Measurements from ENCODE around the gene GMPS.

The GMPS gene

DNA sequence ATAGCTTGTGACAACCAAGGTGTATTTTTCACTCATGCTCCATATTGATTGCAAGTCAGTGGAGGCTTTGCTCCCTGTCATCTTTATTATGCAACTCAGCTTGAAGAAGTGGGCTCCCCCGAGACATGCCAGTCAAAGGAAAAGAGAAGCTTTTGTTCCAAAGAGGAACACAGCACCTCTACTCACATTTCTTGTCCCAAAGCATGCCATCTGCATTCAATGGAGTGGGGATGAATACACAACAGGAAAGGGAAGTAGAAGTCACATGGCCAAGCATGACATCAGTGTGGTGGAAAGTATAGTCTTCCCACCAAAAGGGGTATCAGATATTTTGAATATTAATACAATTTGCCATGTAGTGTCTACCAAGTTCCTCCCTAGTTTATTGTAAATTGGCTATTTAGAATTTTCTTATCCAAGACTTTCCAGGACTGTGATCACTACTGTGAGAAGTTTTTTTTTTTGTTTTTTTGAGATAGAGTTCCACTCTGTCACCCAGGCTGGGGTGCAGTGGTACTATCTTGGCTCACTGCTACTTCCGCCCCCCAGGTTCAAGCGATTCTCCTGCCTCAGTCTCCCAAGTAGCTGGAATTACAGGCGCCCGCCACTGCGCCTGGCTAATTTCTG is 114.5 kb downstream of the GMPS start:
- TF ChIP-seq, protein P1, sequence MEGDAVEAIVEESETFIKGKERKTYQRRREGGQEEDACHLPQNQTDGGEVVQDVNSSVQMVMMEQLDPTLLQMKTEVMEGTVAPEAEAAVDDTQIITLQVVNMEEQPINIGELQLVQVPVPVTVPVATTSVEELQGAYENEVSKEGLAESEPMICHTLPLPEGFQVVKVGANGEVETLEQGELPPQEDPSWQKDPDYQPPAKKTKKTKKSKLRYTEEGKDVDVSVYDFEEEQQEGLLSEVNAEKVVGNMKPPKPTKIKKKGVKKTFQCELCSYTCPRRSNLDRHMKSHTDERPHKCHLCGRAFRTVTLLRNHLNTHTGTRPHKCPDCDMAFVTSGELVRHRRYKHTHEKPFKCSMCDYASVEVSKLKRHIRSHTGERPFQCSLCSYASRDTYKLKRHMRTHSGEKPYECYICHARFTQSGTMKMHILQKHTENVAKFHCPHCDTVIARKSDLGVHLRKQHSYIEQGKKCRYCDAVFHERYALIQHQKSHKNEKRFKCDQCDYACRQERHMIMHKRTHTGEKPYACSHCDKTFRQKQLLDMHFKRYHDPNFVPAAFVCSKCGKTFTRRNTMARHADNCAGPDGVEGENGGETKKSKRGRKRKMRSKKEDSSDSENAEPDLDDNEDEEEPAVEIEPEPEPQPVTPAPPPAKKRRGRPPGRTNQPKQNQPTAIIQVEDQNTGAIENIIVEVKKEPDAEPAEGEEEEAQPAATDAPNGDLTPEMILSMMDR (IDR thresholded peaks at IDR 0.05; ENCODE audit: unreplicated experiment in 3 of 3): no peak
- Mint-ChIP-seq H3K36me3 (ENCODE audit: low read depth) (no peaks in the 10 kb centered on the region), H3K27me3 (ENCODE audit: low read depth) (peaks cover 4% of the 10 kb centered on the region), H3K9me3 (no peaks in the 10 kb centered on the region), H3K4me3 (no peak overlapping the region), H3K4me1 (peaks cover 5% of the 10 kb centered on the region), H3K27ac (no peak overlapping the region)

- TF ChIP-seq, protein P1 (IDR thresholded peaks at IDR 0.05; ENCODE audit: unreplicated experiment in 3 of 3): no peak
- no peak overlapping the region for H3K4me3 Mint-ChIP-seq
- no peaks in the 10 kb centered on the region for H3K36me3 Mint-ChIP-seq (ENCODE audit: low read depth)
- H3K27me3 Mint-ChIP-seq (ENCODE audit: low read depth): no peaks in the 10 kb centered on the region
- no peak overlapping the region for H3K27ac Mint-ChIP-seq
- H3K4me1 Mint-ChIP-seq: peaks cover 14% of the 10 kb centered on the region
- H3K9me3 Mint-ChIP-seq: no peaks in the 10 kb centered on the region
Measured at GRCh38 chr3:155989536-155989935, 119.1 kb downstream of the GMPS start.

- Mint-ChIP-seq H3K36me3 (ENCODE audit: low read depth) (no peaks in the 10 kb centered on the region), H3K4me3 (no peak overlapping the region), H3K27me3 (ENCODE audit: low read depth) (no peaks in the 10 kb centered on the region), H3K27ac (peak overlapping the region; percentile 62 to 99 (median 96)), H3K9me3 (no peaks in the 10 kb centered on the region), H3K4me1 (peaks cover 14% of the 10 kb centered on the region)
- TF ChIP-seq, protein P1 (IDR thresholded peaks at IDR 0.05; ENCODE audit: unreplicated experiment in 3 of 3): no peak
Measured at GRCh38 chr3:155991212-155991611, 120.8 kb downstream of the GMPS start.

GRCh38 chr3:155991847-155992246 is 121.4 kb downstream of the GMPS start:
- Mint-ChIP-seq H3K4me1 (peaks cover 14% of the 10 kb centered on the region), H3K36me3 (ENCODE audit: low read depth) (no peaks in the 10 kb centered on the region), H3K4me3 (no peak overlapping the region), H3K27me3 (ENCODE audit: low read depth) (no peaks in the 10 kb centered on the region), H3K27ac (peak overlapping the region in 2 of 3 experiments; percentile 96 to 99), H3K9me3 (no peaks in the 10 kb centered on the region)
- TF ChIP-seq, protein P1 (IDR thresholded peaks at IDR 0.05; ENCODE audit: unreplicated experiment in 3 of 3): no peak

Data from nephron (organoid).